Astrocyte (in vitro differentiated cells and primary cell): ENCODE measurements around the gene UBQLN4. TPM values are rescaled to one million over a fixed set of nuclear protein-coding genes. Genes with fewer than 3 reads are reported as not detected.

Source experiments
- DNase-seq: peaks from one replicate; pipeline ENCODE4 v3.0.0-alpha.2; 2010; ENCODE audit warnings: low read depth
- FAIRE-seq: peaks from 2 replicates; lab custom pipeline; 2011; peaks lifted over from hg19 to GRCh38; lab: Jason Lieb, UNC
- H2AFZ ChIP-seq: 2 replicates; pipeline ENCODE4 v1.6.0; 2012; ENCODE audit warnings: low read depth, low read length, inconsistent platforms
- H3K27ac ChIP-seq: 2 replicates; pipeline ENCODE4 v1.5.1; 2011; ENCODE audit warnings: low read depth, low read length, inconsistent platforms
- H3K27me3 ChIP-seq: 2 replicates; pipeline ENCODE4 v1.6.0; 2011; ENCODE audit warnings: low read length, inconsistent platforms; ENCODE audit not compliant: insufficient read depth
- H3K36me3 ChIP-seq: 2 replicates; pipeline ENCODE4 v1.5.1; 2011; ENCODE audit warnings: low read length, inconsistent platforms; ENCODE audit not compliant: insufficient read depth
- H3K4me1 ChIP-seq: 2 replicates; pipeline ENCODE4 v1.5.1; 2011; ENCODE audit warnings: low read length, inconsistent platforms; ENCODE audit not compliant: insufficient read depth
- H3K4me2 ChIP-seq: 2 replicates; pipeline ENCODE4 v1.6.0; 2012; ENCODE audit warnings: low read length, inconsistent platforms
- H3K4me3 ChIP-seq: 2 replicates; pipeline ENCODE4 v1.5.1; 2011; ENCODE audit warnings: low read depth, mild to moderate bottlenecking, low read length, inconsistent platforms; ENCODE audit not compliant: insufficient read depth
- H3K79me2 ChIP-seq: 2 replicates; pipeline ENCODE4 v1.6.0; 2012; ENCODE audit warnings: mild to moderate bottlenecking, low read length, inconsistent platforms; ENCODE audit not compliant: insufficient read depth
- H3K9ac ChIP-seq: 2 replicates; pipeline ENCODE4 v1.6.0; 2012; ENCODE audit warnings: mild to moderate bottlenecking, low read length, inconsistent platforms
- H3K9me3 ChIP-seq: 2 replicates; pipeline ENCODE4 v1.5.1; 2012; ENCODE audit warnings: low read depth, mild to moderate bottlenecking, low read length, inconsistent platforms; ENCODE audit not compliant: insufficient read depth
- H4K20me1 ChIP-seq: 2 replicates; pipeline ENCODE4 v1.6.0; 2012; ENCODE audit warnings: low read length, inconsistent platforms; ENCODE audit not compliant: insufficient read depth
- H3K27ac Mint-ChIP-seq: one replicate; pipeline ENCODE4 v1.8.0; 2021; ENCODE audit warnings: mild to moderate bottlenecking, mixed read lengths; ENCODE audit not compliant: unreplicated experiment
- H3K27me3 Mint-ChIP-seq: one replicate; pipeline ENCODE4 v1.8.0; 2021; ENCODE audit warnings: low read depth, mixed read lengths; ENCODE audit not compliant: unreplicated experiment
- H3K36me3 Mint-ChIP-seq: one replicate; pipeline ENCODE4 v1.8.0; 2021; ENCODE audit warnings: low read depth, mixed read lengths; ENCODE audit not compliant: unreplicated experiment
- H3K4me1 Mint-ChIP-seq: one replicate; pipeline ENCODE4 v1.8.0; 2021; ENCODE audit warnings: low read depth, mixed read lengths; ENCODE audit not compliant: unreplicated experiment
- H3K4me3 Mint-ChIP-seq: one replicate; pipeline ENCODE4 v1.8.0; 2021; ENCODE audit warnings: mild to moderate bottlenecking, moderate library complexity, mixed read lengths; ENCODE audit not compliant: unreplicated experiment
- H3K9me3 Mint-ChIP-seq: one replicate; pipeline ENCODE4 v1.8.0; 2021; ENCODE audit warnings: mild to moderate bottlenecking, mixed read lengths; ENCODE audit not compliant: unreplicated experiment
- CTCF ChIP-seq: IDR thresholded peaks from 2 replicates; pipeline ENCODE4 v1.5.1; 2011; ENCODE audit warnings: low read depth, mild to moderate bottlenecking, inconsistent platforms, low read length, moderate library complexity; ENCODE audit not compliant: insufficient read depth
- EZH2 ChIP-seq: IDR thresholded peaks from 2 replicates; pipeline ENCODE4 v1.6.1; 2012; ENCODE audit warnings: mild to moderate bottlenecking, low read length, inconsistent platforms; ENCODE audit not compliant: insufficient read depth
- total RNA-seq: library from RNA; stranded (reverse); gene quantifications from 2 replicates; pipeline ENCODE4 v1.2.1, GENCODE V29; 2021

UBQLN4 gene
- total RNA-seq, 1 donor from 2014 or later, result 40.0 TPM

- FAIRE-seq (no peak), DNase-seq (peak; percentile 64)
- H3K9me3 Mint-ChIP-seq, result no peaks in the 10 kb centered on the region
- H3K4me2 ChIP-seq, result peak overlapping the region; percentile 51
- peaks cover 17% of the 10 kb centered on the region for H3K4me1 ChIP-seq
- no peak for TF ChIP-seq CTCF
- no peak for TF ChIP-seq EZH2
- H3K36me3 ChIP-seq, result no peaks in the 10 kb centered on the region
- no peak overlapping the region for H3K4me3 ChIP-seq
- H3K79me2 ChIP-seq, result peaks cover 48% of the 10 kb centered on the region
- peak overlapping the region; percentile 6 for H3K9ac ChIP-seq
- H3K9me3 ChIP-seq, result no peaks in the 10 kb centered on the region
- H3K4me3 Mint-ChIP-seq, result peak overlapping the region; percentile 72
- H2AFZ ChIP-seq, result no peak overlapping the region
- peaks cover 47% of the 10 kb centered on the region for H4K20me1 ChIP-seq
- no peak overlapping the region for H3K27ac ChIP-seq
- H3K27me3 Mint-ChIP-seq, result no peaks in the 10 kb centered on the region
- H3K4me1 Mint-ChIP-seq, result peaks cover 38% of the 10 kb centered on the region
- peaks cover 6% of the 10 kb centered on the region for H3K36me3 Mint-ChIP-seq
- peak overlapping the region; percentile 98 for H3K27ac Mint-ChIP-seq
- H3K27me3 ChIP-seq, result no peaks in the 10 kb centered on the region
Measured at GRCh38 chr1:156086256-156086662, 32.7 kb upstream of the UBQLN4 start.

- FAIRE-seq (no peak), DNase-seq (no peak)
- H3K4me1 ChIP-seq, result peaks cover 20% of the 10 kb centered on the region
- peak overlapping the region; percentile 71 for H3K4me3 ChIP-seq
- peak overlapping the region; percentile 94 for H3K4me2 ChIP-seq
- H3K27ac Mint-ChIP-seq, result peak overlapping the region; percentile 83
- no peaks in the 10 kb centered on the region for H3K27me3 Mint-ChIP-seq
- H3K36me3 Mint-ChIP-seq, result peaks cover 9% of the 10 kb centered on the region
- H4K20me1 ChIP-seq, result peaks cover 50% of the 10 kb centered on the region
- no peaks in the 10 kb centered on the region for H3K9me3 Mint-ChIP-seq
- H3K36me3 ChIP-seq, result peaks cover 2% of the 10 kb centered on the region
- H3K9me3 ChIP-seq, result no peaks in the 10 kb centered on the region
- H3K4me3 Mint-ChIP-seq, result peak overlapping the region; percentile 92
- no peak overlapping the region for H2AFZ ChIP-seq
- H3K27me3 ChIP-seq, result no peaks in the 10 kb centered on the region
- TF ChIP-seq EZH2 (no peak), CTCF (no peak)
- peaks cover 59% of the 10 kb centered on the region for H3K79me2 ChIP-seq
- peaks cover 40% of the 10 kb centered on the region for H3K4me1 Mint-ChIP-seq
- H3K27ac ChIP-seq, result no peak overlapping the region
- H3K9ac ChIP-seq, result peak overlapping the region; percentile 94
Measured at GRCh38 chr1:156083800-156084790, 30.5 kb upstream of the UBQLN4 start.
